Upper lobe of left lung (tissue), 6 donors: ENCODE results near the gene ZDHHC14. TPM values are rescaled to one million over a fixed set of nuclear protein-coding genes. Genes with fewer than 3 reads are reported as not detected.

Source experiments
- ATAC-seq, 2 donors: fragments of 200-7000 bp; cut with Tn5 transposase; one replicate each; pipeline ENCODE4 v1.9.1; 2022; ENCODE audit warnings: mild to moderate bottlenecking in 2 of 2, moderate library complexity in 2 of 2; ENCODE audit not compliant: low FRiP score in 2 of 2
- DNase-seq, 2 donors: peaks; one replicate each; pipeline ENCODE4 v3.0.0-alpha.2; 2019 to 2020
- H3K27ac ChIP-seq, 4 donors: fragments of 200-600 bp; sonication (generic); one replicate each; pipeline ENCODE4 v1.5.1; 2016 to 2019
- H3K27me3 ChIP-seq, 4 donors: fragments of 200-600 bp; sonication (generic); one replicate each; pipeline ENCODE4 v1.5.1; 2017 to 2019
- H3K36me3 ChIP-seq, 4 donors: fragments of 200-600 bp; sonication (generic); one replicate each; pipeline ENCODE4 v1.5.1; 2016 to 2019
- H3K4me1 ChIP-seq, 4 donors: fragments of 200-600 bp; sonication (generic); one replicate each; pipeline ENCODE4 v1.5.1; 2018 to 2019
- H3K4me3 ChIP-seq, 4 donors: fragments of 200-600 bp; sonication (generic); one replicate each; pipeline ENCODE4 v1.5.1; 2017 to 2019; ENCODE audit warnings: mild to moderate bottlenecking in 2 of 4, moderate library complexity in 1 of 4
- H3K9me3 ChIP-seq, 4 donors: fragments of 200-600 bp; sonication (generic); one replicate each; pipeline ENCODE4 v1.5.1; 2018 to 2019
- EP300 ChIP-seq, 4 donors: sonication (generic); formaldehyde crosslinking; IDR thresholded peaks; one replicate each; pipeline ENCODE4 v1.5.1; 2017; ENCODE audit warnings: antibody characterized with exemption in 4 of 4, control low read depth in 2 of 4
- POLR2A ChIP-seq, 4 donors: fragments of 450-650 bp; IDR thresholded peaks; one replicate each; pipeline ENCODE4 v1.5.1; 2016 to 2017; ENCODE audit warnings: antibody characterized with exemption in 4 of 4, mild to moderate bottlenecking in 2 of 4
- POLR2AphosphoS5 ChIP-seq, 2 donors: sonication (generic); formaldehyde crosslinking; IDR thresholded peaks; one replicate each; pipeline ENCODE4 v1.5.1; 2017; ENCODE audit warnings: antibody characterized with exemption in 2 of 2
- WGBS, 2 donors: methylation state at CpG; one replicate each; pipeline ENCODE4 v1.1.5; 2017 to 2018; 5-methylcytosine and 5-hydroxymethylcytosine counted together
- total RNA-seq, 6 donors: library from RNA; depleted of rRNA in 4 of 6; stranded (reverse); fragments of >200 nt in 4 of 6; gene quantifications; one replicate each; pipeline versions ENCODE4 v1.1.0 to v1.2.1, GENCODE V29; 2016 to 2021
- TF ChIP-seq, protein P1 (sequence below), 6 experiments: fragments of 450-650 bp in 4 of 6; fragments of 200-600 bp in 2 of 6; sonication (generic) in 2 of 6; IDR thresholded peaks; one replicate each; pipeline ENCODE4 v1.5.1; 2016 to 2019; ENCODE audit warnings: antibody characterized with exemption in 6 of 6
- donor health status: DM: no; HTN: no; CAD: no; lungs with moderate emphysema.
- donor health status: DM: no; HTN: yes; CAD: no; lungs with severe emphysema.

Gene ZDHHC14
- total RNA-seq, 6 donors from 2014 or later = 5.3 to 16.5 (median 9.4) TPM

DNA sequence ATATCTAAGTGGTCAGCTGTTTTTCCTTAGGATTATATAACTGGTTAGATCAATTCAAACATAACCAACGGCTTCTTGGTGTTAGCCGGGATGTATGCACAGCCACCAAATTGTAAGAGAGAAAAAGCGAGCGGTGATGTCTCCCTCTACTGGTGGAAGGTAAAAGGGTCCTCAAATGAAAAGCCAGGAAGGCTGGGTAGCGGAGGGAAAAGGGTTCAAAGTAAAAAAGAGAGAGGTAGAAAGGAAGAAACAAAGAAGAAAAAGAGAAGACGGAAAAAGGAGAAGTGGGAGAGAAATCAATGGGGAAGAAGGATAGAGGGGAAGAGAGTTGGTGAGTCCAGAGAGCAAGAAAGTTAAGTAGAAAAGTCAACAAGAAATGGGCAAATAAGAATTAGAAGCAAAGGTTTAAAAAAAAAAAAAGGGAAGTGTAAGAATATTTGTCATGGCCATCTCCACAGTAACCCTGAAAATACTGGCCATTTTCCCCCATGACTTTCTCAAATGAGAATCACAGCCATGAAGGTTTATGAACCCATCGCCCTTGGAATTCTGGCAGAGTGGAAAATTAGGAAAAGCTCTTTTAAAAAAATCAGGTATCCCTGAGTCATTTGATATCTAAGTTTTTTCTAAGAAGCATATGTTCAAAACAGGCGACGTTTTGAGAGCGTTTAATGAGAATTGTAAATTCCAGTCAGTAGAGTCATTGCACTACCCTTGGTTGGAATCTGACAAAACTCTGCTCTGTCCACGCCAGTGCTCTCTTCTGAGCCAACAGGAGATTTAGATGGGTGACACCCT is 286.4 kb downstream of the ZDHHC14 start:
- Histone ChIP-seq H3K4me1 (peaks cover 18 to 33% (median 25%) of the 10 kb centered on the region in 4 donors), H3K4me3 (no peak overlapping the region), H3K27ac (no peak overlapping the region), H3K36me3 (no peaks in the 10 kb centered on the region), H3K27me3 (no peaks in the 10 kb centered on the region), H3K9me3 (no peaks in the 10 kb centered on the region)
- peak in 1 of 2 donors; percentile 75 for ATAC-seq
- no peak for DNase-seq
- 36 to 37% methylated on average over 11 of the region's 11 CpGs for WGBS, 2 donors
- TF ChIP-seq EP300 (IDR thresholded peaks at IDR 0.05) (no peak), POLR2A (IDR thresholded peaks at IDR 0.05) (no peak)
- TF ChIP-seq, protein P1, sequence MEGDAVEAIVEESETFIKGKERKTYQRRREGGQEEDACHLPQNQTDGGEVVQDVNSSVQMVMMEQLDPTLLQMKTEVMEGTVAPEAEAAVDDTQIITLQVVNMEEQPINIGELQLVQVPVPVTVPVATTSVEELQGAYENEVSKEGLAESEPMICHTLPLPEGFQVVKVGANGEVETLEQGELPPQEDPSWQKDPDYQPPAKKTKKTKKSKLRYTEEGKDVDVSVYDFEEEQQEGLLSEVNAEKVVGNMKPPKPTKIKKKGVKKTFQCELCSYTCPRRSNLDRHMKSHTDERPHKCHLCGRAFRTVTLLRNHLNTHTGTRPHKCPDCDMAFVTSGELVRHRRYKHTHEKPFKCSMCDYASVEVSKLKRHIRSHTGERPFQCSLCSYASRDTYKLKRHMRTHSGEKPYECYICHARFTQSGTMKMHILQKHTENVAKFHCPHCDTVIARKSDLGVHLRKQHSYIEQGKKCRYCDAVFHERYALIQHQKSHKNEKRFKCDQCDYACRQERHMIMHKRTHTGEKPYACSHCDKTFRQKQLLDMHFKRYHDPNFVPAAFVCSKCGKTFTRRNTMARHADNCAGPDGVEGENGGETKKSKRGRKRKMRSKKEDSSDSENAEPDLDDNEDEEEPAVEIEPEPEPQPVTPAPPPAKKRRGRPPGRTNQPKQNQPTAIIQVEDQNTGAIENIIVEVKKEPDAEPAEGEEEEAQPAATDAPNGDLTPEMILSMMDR (IDR thresholded peaks at IDR 0.05) = peak; percentile 46 to 85 (median 72)

DNA sequence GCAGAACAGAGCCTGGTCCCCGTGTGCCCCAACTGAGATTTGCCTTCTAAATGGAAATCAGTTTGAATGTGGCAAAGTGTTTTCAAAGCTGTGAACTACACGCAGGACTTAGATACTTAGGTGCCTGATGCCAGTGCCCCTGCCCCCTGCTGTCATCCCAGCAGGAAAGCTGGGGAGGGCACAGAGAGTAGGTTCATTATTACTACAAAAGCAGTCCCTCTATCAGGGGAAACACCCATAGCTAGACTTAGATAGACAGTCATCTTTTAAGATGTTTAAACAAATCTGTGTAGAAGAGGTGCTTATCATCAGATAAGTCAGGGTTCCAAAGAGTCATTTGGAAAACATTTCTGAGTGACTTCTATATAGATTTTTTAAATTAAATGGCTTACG is 287.0 kb downstream of the ZDHHC14 start:
- Histone ChIP-seq H3K27me3 (no peaks in the 10 kb centered on the region), H3K4me3 (no peak overlapping the region), H3K36me3 (peaks cover 0 to 3% (median 1%) of the 10 kb centered on the region in 4 donors), H3K9me3 (no peaks in the 10 kb centered on the region), H3K27ac (no peak overlapping the region), H3K4me1 (peaks cover 18 to 33% (median 25%) of the 10 kb centered on the region in 4 donors)
- 73 to 76% methylated on average over 3 of the region's 3 CpGs for WGBS, 2 donors
- TF ChIP-seq EP300 (IDR thresholded peaks at IDR 0.05) = no peak
- ATAC-seq = no peak
- no peak for DNase-seq

DNA sequence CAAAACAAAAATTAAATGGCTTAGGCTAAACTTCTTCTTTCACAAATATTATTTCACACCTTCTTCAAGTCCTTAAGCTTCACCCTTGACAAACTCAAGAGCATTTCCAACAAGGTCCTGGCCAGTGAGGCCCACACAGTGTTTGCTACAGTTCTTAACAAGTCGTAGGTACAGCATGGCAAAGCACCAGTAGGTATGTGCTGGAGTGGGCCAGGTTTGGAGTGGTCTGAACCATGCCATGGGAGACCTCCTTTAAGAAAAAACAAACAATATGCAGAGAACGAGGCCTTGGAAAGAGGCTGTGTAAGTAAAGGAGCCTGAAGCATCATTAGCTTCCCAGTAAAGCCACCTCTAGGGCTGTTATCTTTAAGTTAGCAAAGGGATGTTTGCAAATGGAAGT is 287.7 kb downstream of the ZDHHC14 start:
- ATAC-seq (peak; percentile 30 to 85), DNase-seq (peak in 1 of 2 donors; percentile 53)
- Histone ChIP-seq H3K36me3 (peaks cover 0 to 7% (median 1%) of the 10 kb centered on the region in 4 donors), H3K9me3 (no peaks in the 10 kb centered on the region), H3K27ac (peak overlapping the region in 2 of 4 donors; percentile 32 to 77), H3K27me3 (no peaks in the 10 kb centered on the region), H3K4me3 (no peak overlapping the region), H3K4me1 (peaks cover 18 to 33% (median 25%) of the 10 kb centered on the region in 4 donors)
- 71 to 75% methylated on average over 2 of the region's 2 CpGs for WGBS, 2 donors
- TF ChIP-seq EP300 (IDR thresholded peaks at IDR 0.05) (no peak), POLR2AphosphoS5 (IDR thresholded peaks at IDR 0.05) (peak in 1 of 2 donors; percentile 32)

DNA sequence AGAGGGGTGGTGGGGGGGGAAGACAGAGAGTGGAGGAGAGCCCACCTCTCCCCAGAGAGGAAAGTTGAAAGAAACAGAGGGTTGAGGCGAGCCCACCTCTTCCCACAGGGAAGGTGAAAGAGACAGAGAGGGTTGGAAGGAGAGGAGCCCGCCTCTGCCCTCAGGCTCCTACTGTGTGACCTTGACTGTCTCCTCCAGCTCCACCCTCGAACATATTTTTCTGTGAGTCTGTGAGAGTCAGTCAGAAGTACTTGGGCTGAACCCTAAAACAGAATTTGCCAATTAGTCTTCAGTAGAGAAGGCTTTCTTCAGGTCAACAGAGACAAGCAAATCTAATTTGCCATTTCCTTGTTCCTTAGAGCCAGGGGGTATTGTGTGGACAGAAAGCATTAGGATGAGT is 288.3 kb downstream of the ZDHHC14 start:
- Histone ChIP-seq H3K36me3 (peaks cover 0 to 9% (median 1%) of the 10 kb centered on the region in 4 donors), H3K27ac (peak overlapping the region in 3 of 4 donors; percentile 27 to 77 (median 32)), H3K27me3 (no peaks in the 10 kb centered on the region), H3K9me3 (no peaks in the 10 kb centered on the region), H3K4me3 (no peak overlapping the region), H3K4me1 (peaks cover 18 to 33% (median 25%) of the 10 kb centered on the region in 4 donors)
- DNase-seq (no peak), ATAC-seq (no peak)
- TF ChIP-seq, protein P1 (IDR thresholded peaks at IDR 0.05) = no peak
- TF ChIP-seq POLR2AphosphoS5 (IDR thresholded peaks at IDR 0.05) = no peak
- TF ChIP-seq EP300 (IDR thresholded peaks at IDR 0.05) = no peak
- no peak for TF ChIP-seq POLR2A (IDR thresholded peaks at IDR 0.05)
- WGBS, 2 donors = 51 to 58% methylated on average over 3 of the region's 3 CpGs

DNA sequence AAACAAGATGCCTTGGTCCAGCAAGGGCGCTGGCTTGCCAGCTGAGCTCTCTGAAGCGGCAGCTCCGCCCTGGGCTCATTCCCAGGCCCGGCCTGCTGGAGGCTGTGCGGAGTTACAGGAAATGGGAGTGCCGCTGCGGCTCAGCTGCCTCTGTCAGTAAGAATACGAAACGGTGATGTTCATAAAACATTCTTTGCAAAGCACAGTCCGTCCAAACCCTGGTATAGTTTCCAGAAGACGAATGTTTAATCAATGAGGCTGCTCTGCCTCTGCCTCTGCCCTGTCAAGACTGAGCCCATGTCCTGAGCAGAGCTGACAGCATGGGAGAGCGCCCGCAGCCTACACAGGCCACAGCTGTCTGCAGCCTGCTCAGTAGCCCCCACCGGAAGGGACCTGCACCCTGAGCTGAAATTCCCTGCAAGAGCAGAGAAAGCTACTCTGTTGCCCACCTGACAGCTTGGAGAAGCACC is 288.8 kb downstream of the ZDHHC14 start:
- TF ChIP-seq POLR2A (IDR thresholded peaks at IDR 0.05) = no peak
- TF ChIP-seq, protein P1 (IDR thresholded peaks at IDR 0.05) = peak in 5 of 6 experiments; percentile 19 to 41 (median 24)
- TF ChIP-seq POLR2AphosphoS5 (IDR thresholded peaks at IDR 0.05) = peak in 1 of 2 donors; percentile 19
- Histone ChIP-seq H3K36me3 (peaks cover 0 to 9% (median 1%) of the 10 kb centered on the region in 4 donors), H3K9me3 (no peaks in the 10 kb centered on the region), H3K4me1 (peaks cover 18 to 33% (median 25%) of the 10 kb centered on the region in 4 donors), H3K27ac (peak overlapping the region; percentile 13 to 77 (median 30)), H3K4me3 (no peak overlapping the region), H3K27me3 (no peaks in the 10 kb centered on the region)
- 19% methylated on average over 7 to 14 of the region's 14 CpGs for WGBS, 2 donors
- peak; percentile 75 to 88 for DNase-seq
- ATAC-seq = peak; percentile 86 to 93
